Measurements from ENCODE around the gene GRID2.

- TF ChIP-seq CTCF (IDR thresholded peaks at IDR 0.05; ENCODE audit: low read length): no peak
- TF ChIP-seq EZH2phosphoT487 (IDR thresholded peaks at IDR 0.05; ENCODE audit: low read length): no peak
These were observed 762.0 kb downstream of the GRID2 start for GRCh38 chr4:93065790-93066189.

Measured in MM.1S (cell line).